Measurements from ENCODE around the gene SEPTIN12. TPM values are rescaled to one million over a fixed set of nuclear protein-coding genes. Genes with fewer than 3 reads are reported as not detected.

The SEPTIN12 gene
- total and polyA plus RNA-seq, 2 of the 4 experiments (the other 2 are of a cell fraction) = not detected

GRCh38 chr16:4802659-4803287, 14.6 kb upstream of the SEPTIN12 start:
- Histone ChIP-seq H2AFZ (replicated peaks; ENCODE audit: low read length, poor library complexity) (peak overlapping the region; percentile 97), H3K79me1 (ENCODE audit: low read depth in 1 of 2, low read length in 2 of 2) (peaks cover 0 to 7% of the 10 kb centered on the region in 2 experiments; a peak in 2 of 4 replicates), H4K8ac (ENCODE audit: low read depth in 2 of 2, low read length in 2 of 2) (peak overlapping the region in 1 of 2 experiments; percentile 84; a peak in 1 of 4 replicates), H3K27me3 (ENCODE audit: control insufficient read depth, insufficient read depth, low read length) (no peaks in the 10 kb centered on the region), H4K91ac (ENCODE audit: insufficient read depth, low read depth, low read length) (no peak overlapping the region; the same call in 1 of the 2 replicates), H3K36me3 (ENCODE audit: control insufficient read depth, insufficient read depth, low read length) (peaks cover 27% of the 10 kb centered on the region), H3K9me3 (ENCODE audit: control insufficient read depth, insufficient read depth, low read length) (no peaks in the 10 kb centered on the region), H2BK20ac (ENCODE audit: low read depth, low read length) (no peak overlapping the region), H2BK120ac (ENCODE audit: low read depth, low read length) (peak overlapping the region; percentile 62; the same call in 1 of the 2 replicates), H4K5ac (ENCODE audit: low read depth, low read length) (0 out of 2 replicates have a peak overlapping the region, but pooled peaks have one; percentile 31), H3K9me1 (ENCODE audit: insufficient read depth, low read length) (no peaks in the 10 kb centered on the region), H3K14ac (replicated peaks; ENCODE audit: low read depth, low read length) (no peak overlapping the region; the same call in 1 of the 2 replicates), H3K4me3 (ENCODE audit: insufficient read depth, low read depth, low read length) (peak overlapping the region; percentile 94), H3K18ac (ENCODE audit: low read depth, low read length) (no peak overlapping the region), H2AK9ac (replicated peaks; ENCODE audit: low read depth, low read length, poor library complexity) (peak overlapping the region; percentile 69), H3K56ac (ENCODE audit: extremely low read depth, insufficient read depth, low read length) (no peak overlapping the region), H4K20me1 (ENCODE audit: insufficient read depth, low read length) (no peaks in the 10 kb centered on the region; the same call in 1 of the 2 replicates), H3K4me1 (ENCODE audit: control insufficient read depth, insufficient read depth, low read length) (peaks cover 5% of the 10 kb centered on the region; the same call in 1 of the 2 replicates), H3K4me2 (ENCODE audit: low read depth, low read length) (peak overlapping the region; percentile 86), H3K27ac (ENCODE audit: insufficient read depth, low read length) (peak overlapping the region; percentile 59), H3K4ac (ENCODE audit: low read depth, low read length) (peak overlapping the region; percentile 90), H3K9ac (ENCODE audit: low read depth, low read length) (peak overlapping the region; percentile 53; the same call in 1 of the 2 replicates), H2BK5ac (ENCODE audit: low read depth, low read length, poor library complexity, severe bottlenecking) (peak overlapping the region; percentile 81), H3K23ac (ENCODE audit: low read depth, low read length) (no peak overlapping the region), H2AK5ac (ENCODE audit: low read depth, low read length) (no peak overlapping the region), H2BK15ac (ENCODE audit: low read depth, low read length) (no peak overlapping the region)
- WGBS, 2 experiments (ENCODE audit: extremely low coverage in 2 of 2, insufficient read length in 1 of 2) = 0% methylated on average over 7 of the region's 59 CpGs; no CpG with 5 or more reads in 1 of the 2 experiments
- dilution Hi-C loops (cut with HindIII; ENCODE audit: low sequenced_read_pairs, unreplicated experiment) (no loop called here), intact Hi-C loops (cut with micrococcal nuclease) (loop anchor here (2.0 to 5.0 kb wide), 2 partner anchors 35 to 154 kb away; partner anchors contain the start of gene ZNF500), in situ Hi-C loops (cut with MboI; ENCODE audit: low sequenced_read_pairs) (no loop called here)
- DNase-seq (peak; percentile 88), ATAC-seq (ENCODE audit: low read depth) (peak; percentile 97)
- POLR2A ChIA-PET (ENCODE audit: unreplicated experiment) = interaction anchor here (0.5 to 0.7 kb wide), 6 partner anchors 31 to 204 kb away, joined by 3 to 12 read pairs (median 4); no protein-coding TSS in a partner anchor
- no TSS peak for BruUV-seq (replicated peaks)
- CTCF ChIA-PET = no interaction called here
- no peak for TF ChIP-seq NFE2L2 (IDR thresholded peaks at IDR 0.05; ENCODE audit: low read depth, low read length)
- peak; percentile 50; the same call in 1 of the 2 replicates for TF ChIP-seq FOS (IDR thresholded peaks at IDR 0.05; ENCODE audit: low read depth, low read length)
- TF ChIP-seq USF2 (IDR thresholded peaks at IDR 0.05; ENCODE audit: low read depth, low read length) = no peak
- TF ChIP-seq RCOR1 (IDR thresholded peaks at IDR 0.05; ENCODE audit: insufficient replicate concordance, low read length) = no peak
- TF ChIP-seq MAZ (IDR thresholded peaks at IDR 0.05; ENCODE audit: borderline replicate concordance, low read depth, low read length) = peak; percentile 27; the same call in 1 of the 2 replicates
- 0 out of 2 replicates have a peak, but pooled peaks have one; percentile 7 for TF ChIP-seq MXI1 (IDR thresholded peaks at IDR 0.05; ENCODE audit: borderline replicate concordance, low read depth, low read length)

All from IMR-90 (cell line).